GF-D8 (cell line): ENCODE results near the gene ALPP.
"Not testable (repeated sequence)": the region's sequence is repeated elsewhere in the genome, so short reads cannot be mapped to it uniquely, and the experiment has no call there.

Source experiments
- DNase-seq: peaks from one replicate; lab custom pipeline; 2025; lab: John Stamatoyannopoulos, UW

Gene ALPP

DNA sequence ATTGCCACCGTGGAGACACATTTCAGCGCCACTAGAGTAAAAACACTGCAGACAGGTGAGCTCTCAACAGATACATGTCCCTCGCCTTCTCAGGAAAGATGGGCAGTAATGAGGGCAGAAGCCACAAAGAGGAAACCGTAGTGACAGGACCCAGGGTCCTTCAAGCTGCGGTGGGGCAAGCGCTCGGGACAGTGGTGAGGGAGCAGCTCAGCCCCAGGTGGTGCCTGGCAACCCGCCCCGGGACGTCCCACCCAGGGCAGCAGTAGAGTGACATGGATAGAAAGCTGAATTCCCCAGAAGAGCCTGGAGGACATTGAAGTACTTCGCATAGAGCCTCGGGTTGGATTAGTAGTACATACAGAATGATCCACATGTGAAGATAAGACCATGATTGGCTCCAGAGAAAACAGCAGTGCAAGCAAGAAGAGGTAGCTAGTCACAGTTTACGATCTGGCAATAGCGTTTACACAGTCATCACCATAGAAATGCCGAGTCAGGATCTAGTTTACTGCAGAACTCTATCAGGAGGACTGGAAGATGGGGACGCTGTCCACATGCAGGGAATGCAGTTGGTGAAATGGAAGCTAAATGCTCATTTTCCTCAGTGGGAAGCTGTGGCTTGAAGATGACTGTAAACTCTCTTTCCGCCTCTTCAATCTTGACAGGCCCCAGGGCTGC is 37.4 kb upstream of the ALPP start:
- no peak for DNase-seq

DNA sequence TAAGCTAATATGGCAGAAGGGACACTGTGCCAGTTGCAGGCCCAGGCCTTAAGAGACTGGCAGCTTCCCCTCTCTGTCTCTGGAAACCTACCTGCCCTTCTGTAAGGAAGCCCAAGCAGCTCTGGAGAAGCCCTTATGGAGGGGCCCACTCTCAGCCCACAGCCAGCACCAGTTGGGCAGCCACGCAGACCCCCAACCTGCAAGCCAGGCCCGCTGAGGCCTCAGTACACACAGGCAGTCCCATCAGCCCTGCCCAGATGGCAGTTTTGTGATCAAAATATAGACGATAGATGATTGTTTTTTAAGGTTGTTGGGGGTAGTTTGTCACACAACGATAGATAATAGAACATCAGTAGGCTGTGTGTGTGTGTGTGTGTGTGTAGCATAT is 36.8 kb upstream of the ALPP start:
- no peak for DNase-seq

DNA sequence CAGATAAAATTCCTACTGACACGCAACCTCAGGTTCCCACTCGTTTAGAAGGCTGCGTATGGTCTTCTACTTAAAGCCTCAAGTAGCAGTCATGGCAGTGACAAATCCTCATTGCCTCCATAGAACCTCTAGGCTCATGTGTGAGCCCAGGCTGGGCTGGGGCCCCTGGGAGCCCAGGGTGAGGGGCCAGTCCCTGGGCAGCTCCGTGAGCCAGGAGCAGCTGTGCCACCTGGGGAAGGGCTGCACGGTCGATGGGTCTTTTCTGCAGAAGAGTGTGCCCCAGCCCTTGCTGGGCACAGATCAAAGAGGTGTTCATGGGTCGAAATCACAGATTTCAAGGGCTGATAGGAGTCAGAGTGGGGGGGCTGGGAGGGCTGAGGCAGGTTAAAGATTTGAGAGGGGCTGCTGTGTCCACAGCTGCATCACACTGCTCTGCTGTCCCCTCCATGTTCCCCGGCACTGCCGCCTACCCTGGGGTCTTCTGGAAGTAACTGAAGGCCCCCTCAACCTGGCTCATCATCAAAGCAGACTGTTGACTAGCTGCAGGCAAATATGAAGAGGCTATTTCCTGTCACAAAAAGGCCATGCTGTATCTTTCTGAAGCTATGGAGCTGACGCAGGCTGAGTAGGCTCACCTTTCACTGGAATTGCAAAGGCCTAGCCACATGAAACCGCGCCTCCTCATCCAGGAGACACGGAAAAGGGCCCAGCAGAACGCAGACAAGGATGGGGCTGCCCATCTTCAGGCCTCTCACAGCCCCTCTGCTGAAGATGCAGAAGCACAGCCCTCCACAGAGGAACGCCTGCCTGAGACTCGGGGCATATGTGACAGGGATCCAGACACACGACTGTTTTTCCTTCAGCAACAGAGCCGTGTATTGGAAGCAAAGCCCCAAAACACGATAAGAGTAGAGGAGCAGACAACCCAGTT is 35.7 kb upstream of the ALPP start:
- no peak for DNase-seq

DNA sequence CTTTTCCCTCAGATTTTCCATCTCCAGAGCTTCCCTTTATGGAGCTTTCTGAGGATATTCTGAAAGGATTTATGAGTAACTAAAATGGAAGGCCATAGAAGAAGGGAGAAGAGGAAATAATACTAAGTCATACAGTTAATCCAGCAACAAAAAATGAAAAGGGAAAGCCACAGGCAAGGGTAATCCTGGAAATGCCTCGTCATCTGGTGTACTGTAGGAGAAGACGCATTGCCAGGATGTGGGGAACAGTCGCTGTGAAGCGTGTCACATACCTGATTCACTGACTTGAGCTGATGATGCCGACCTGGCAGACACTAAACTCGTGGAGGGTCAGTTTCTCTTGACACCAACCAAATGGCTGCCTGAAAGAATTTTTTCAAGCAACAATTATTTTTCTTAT is 34.7 kb upstream of the ALPP start:
- no peak for DNase-seq

DNA sequence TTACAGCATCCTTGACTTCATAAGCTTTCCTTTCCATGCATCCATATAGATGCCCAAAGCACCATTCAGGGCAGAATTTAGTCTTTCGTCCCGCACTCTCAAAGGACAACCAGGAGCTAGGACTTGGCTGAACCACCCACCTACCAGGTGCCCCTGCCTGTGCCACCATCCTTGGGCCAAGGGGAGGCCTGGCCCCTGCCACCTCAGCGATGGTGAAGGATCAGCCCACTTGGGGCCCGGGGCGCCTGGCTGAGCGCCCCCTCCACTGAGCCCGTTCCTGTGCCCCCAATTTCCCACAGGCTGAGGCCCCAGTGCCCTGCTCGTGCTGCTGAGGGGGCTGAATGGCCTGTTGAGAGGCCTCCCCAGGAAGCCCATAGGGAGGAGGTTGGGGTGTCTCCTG is 33.3 kb upstream of the ALPP start:
- DNase-seq, result no peak

DNA sequence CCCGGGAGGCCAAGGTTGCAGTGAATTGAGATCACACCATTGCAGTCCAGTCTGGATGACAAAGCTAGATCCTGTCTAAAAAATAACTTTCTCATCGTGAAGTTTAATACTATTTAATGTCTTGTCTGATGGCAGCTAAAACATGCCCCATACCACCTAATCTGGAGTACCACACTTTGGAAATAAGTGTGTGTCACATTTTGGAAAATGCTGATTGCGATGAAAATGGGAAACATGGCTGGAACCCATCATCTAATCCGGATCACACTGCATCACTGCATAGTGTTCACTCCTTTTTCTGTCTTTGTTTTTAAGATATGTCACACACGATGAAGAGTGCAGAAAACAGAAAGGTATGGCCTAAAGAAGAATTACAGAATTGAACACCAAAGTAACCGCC is 31.2 kb upstream of the ALPP start:
- DNase-seq, result no peak

DNA sequence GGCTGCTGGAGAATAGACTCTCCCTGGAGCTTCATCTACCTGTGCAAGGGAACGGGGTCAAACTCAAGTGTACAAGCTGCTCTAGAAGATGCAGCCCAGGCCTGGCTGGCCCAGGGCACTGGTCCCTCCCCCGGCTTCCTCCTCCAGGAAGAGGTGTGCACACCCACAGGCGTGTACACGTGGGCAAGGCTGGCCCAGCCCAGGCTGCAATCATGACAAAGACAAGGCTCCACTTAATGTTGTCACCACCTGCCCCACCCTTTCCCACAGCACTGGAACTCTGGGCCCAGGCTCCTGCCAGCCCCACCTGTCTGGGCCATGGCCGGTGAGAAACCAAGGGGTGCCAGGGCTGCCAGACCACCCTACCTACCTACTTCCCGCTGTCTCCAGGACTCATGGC is 29.6 kb upstream of the ALPP start:
- DNase-seq, result no peak

DNA sequence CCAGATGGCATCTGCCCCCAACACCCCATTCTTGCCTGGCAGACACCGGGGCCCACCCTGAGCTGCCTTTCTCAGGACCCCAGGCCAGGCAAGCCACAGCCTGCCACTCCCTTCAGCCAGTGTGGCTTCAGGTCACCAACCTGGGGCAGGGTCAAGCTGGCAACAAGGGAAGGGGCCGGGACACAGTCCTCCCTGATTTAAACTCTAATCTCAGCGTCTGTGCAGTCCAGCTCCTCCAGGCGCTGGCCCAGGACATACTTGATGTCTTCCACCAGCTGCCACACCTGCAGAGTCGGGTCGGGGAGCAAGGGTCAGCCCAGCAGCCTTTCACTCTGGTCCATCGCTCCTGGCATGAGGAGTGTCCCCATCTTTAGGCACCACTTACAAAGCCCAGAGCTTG is 29.0 kb upstream of the ALPP start:
- no peak for DNase-seq

DNA sequence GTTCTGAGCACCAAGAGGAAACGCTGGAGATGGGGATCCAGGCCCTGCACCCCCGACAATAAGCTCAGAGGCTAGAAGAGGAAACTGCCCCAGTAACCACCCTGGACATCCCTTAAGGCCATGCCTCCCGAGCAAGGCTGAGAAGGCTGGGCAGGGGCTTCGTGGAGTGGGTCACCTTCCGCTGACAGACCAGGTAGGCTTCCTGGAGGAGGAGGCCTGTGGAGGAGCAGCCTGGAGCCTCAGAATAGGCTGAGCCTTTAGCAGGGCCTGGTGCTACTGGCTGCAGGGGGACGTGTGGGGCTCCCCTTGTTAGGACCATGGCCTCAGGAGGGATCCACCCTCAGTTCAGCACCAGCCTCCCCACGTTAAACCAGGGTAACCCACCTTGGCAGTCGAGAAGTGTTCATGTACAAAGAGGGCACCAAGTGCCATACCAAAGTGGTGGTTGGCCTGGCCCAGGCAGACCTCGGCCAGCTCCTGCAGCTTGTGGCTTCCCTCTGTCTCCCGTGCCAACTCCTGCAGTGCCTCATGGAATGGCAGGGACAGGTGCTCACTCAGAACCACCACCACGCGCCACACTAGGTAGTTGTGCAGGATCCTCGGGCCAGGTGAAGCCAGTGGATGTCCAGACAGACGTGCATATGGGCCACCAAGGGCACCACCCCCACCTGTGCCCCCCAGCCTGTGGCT is 28.5 kb upstream of the ALPP start:
- DNase-seq, result no peak

DNA sequence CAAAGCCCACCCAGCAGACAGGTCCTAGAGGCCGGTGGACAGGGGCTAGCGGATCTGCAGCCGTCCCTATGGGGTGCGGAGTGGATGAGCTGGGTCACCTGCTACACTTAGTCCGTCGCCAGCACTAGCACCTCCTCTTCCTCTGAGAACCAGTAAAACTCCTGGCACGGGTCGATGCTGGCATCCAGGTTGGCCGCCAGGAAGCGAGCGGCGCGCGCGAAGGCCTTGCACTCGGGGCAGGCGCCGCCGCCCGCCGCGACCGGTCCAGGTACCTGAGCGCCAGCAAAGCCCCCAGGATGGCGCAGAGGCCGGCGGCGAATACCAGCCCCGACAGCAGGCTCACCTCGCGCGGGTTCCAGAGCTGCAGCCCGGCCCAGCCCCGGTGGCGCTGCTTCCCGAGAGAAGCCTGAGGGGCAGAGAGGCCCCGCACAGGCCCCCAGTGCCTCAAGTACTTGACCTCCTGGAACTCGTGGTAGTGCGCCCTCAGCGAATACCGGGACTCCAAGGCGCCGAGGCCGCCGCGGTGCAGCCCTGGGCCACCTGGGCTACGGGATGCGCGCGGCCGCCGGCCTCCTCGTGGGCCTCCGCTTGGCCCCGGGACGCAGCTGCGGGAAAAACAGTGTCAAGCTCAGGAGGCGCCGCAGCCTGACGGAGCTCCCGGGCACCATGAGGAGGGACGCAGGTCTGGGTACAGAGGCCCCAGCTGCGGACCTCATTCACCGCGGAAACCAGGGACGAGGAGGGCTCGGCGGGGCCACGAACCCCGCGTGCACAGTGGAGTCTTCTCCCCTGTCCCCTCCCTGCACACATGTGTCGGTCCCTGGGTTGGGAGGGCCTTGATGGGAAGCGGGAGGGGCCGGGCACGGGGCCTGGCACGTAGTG is 27.5 kb upstream of the ALPP start:
- DNase-seq, result no peak

DNA sequence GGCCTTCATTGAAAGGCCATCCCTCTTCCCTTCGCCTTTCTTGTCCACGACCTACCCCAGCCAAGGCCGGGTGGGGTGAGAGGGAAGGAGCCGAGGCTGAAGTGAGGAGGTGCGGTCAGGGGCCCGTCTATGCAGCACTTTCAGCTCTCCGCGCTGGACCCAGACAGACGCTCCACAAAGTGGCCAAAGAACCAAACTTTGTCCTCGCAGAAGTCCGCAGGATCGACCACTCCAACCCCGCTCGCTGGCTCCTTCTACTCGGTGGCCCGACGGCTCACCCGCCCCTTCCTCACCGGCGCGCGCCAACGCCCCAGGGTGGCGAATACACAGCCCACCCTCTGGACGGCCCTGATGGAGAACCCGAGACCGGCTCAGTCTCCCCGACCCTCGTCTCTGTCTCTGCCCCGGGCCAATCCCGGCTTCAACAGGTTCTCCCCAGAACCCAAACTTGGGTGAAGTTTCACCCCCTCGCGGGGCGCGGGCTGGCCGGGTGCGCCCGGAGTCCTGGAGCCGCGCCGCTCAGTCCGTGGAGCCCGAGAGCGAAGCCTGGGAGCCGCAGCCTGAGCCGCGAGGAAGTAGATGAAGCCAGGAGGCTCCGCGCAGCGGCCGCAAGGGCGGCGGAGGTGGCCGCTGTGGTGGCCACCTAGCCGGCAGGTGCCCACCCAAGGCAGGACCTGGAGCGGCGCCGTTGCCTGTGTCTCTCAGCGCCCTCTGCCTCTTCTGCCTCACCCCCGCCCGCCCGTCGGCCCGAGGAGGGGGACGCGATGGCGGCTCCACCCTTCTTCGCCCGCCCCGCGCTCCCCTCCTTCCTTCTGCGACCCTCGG is 26.7 kb upstream of the ALPP start:
- no peak for DNase-seq

DNA sequence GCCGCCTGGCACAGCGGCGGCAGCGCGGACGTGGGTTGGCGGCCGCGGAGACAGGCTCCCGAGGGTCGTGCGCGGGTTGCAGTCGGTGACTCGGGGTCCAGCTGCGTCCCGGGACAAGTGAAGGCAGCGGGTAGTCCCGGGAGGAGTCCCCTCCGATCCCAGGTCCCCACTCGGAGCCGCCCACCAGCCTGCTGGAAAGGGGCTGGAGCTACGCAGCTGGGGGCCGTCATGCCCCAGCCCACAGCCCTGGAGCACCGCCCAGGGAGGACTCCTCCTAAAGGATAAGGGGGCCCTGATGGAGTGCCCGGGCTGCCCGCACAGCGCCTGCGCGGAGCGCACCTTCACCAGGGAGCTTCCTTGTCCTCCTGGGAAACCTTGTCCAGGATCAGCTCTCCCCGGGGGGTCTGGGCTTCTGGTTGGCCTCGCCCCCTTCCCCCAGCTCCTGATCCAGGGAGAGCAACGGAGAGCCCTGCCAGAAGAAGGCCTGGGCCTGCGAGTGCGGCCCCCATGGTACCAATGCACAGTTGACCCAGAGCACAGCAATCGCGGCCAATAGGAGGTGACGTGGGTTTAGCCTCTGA is 25.9 kb upstream of the ALPP start:
- DNase-seq, result no peak

DNA sequence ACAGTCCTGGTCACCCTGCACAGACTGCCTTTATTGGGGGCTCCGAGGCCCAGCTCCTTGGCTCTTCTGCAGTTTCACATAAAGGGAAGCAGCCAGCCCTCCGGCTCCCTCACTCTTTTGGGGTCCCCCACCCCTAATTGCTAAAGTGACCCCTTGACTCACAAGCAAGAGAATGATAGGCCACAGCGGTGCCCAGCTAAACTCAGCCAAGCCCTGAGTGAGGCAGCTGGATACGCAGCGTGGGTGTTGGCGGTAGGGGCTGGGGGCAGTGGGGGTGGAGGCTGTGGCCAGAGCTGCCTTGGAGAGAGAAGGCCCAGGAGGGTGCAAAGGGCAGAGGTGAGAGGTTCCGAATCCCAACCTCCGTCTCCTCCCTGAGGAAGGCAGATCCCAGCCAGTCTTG is 25.5 kb upstream of the ALPP start:
- DNase-seq, result no peak

DNA sequence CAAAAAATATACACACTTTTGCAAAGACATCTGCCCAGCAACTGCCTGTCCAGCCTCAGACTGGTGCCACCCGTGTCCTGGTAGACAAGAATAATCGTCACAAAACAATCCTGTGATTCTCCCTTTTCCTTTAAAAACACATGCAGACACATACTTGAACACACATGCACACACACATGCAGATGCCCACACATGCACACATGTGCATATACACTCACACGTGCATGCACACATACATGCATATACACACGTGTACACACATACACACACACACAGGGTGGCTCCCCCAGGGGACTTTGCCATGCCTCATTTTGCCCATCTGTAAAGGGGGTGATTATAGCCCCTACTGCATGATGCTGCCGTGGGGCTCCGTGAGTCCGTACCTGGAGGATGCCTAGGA is 24.9 kb upstream of the ALPP start:
- DNase-seq, result no peak

DNA sequence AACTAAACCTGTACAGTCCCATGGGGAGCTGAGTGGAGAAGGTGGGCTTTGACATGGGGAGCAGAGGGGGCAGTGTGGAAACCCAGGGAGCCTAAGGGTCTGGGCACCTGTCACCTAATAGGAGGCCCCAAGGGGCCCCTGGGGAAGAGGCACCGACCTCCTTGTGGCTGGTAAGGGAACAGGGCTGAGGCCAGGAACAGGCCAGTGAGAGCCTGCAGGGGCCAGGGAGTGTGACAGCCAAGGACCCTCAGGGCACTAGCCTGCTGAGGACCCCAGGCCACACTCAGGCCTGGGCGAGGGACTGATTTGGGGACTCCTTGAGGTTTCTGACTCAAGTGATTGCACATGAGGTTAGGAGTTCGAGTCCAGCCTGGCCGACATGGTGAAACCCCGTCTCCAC is 24.5 kb upstream of the ALPP start:
- DNase-seq, result no peak

DNA sequence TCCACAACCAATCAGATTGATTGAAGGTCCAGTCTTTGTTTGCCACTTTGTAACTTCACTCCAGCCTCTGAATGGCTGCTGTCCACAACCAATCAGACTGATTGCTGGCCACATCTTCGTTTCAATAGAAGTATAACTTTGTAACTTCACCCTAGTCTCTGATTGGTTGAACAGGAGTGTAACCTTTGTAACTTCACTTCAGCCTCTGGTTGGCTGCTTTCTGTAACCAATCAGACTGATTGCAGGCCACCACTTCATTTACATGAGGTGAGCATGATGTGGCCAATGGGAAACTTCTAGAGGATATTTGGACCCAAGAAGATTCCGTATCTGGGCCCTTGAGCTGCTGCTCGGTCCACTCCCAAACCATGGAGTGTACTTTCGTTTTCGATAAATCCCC is 16.9 kb upstream of the ALPP start:
- no peak for DNase-seq

DNA sequence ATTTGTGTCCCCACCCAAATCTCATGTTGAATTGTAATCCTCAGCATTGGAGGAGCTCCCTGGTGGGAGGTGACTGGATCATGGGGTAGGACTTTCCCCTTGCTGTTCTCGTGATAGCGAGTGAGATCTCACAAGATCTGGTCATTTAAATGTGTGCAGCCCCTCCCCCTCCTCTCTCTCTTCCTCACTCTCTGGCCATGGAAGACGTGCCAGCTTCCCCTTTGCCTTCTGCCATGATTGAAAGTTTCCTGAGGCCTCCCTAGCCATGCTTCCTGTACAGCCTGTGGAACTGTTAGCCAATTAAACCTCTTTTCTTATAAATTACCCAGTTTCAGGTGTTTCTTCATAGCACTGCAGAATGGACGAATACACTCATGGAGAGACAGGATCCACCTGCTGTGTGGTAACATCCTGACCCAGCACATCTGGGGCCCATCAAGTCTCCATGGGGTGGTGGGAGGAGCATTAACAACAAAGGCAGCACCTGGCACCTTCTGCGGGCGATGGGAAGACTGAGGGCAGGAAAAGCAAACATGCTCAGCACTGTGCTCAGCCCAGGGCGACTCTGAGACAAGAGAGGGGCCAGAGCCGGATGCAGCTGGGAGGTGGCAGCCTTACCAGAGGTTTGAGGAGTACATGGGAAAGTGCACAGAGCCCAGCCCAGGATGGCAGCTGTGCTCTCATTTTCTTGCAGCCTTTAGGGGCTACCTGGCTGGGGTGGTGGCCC is 16.2 kb upstream of the ALPP start:
- DNase-seq, result no peak

DNA sequence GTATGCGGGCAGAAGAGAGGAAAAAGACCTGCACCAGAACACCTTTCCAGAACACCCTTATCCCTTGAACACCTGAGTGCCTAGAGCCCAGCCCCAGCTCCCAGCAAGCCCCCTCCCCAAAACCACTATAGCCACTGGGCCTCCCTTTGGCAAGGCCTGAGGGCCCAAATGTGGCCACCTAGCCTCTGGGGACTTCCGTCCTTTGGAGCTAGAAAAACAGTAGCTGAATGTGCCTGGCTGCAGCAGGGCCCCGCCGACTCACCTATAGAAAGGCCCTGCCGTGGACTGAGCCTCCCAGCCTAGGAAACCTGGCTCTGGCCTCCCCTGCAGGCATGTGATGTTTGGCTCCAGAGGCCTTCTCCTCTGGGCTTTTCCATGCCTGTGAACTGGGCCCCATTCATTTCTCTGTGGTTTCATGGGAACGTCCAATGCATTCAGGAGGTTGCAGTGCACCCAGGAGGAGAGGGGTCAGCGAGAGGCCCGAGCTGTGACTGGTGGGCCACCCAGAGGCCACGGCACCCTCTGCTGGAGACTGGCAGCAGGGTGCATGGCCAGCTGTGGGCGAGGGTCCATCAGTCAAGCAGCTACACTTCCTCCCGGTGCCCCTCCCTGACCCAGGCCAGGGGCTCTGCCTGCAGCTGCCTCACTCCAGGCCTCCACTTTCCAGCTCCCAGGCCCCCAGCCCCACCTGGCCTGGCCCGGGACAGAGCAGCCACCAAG is 15.3 kb upstream of the ALPP start:
- DNase-seq, result not testable (repeated sequence)
